Adrenal gland (tissue), 12 donors: ENCODE data around the gene ZSCAN1. TPM values are rescaled to one million over a fixed set of nuclear protein-coding genes. Genes with fewer than 3 reads are reported as not detected.

Experiments
- DNase-seq, 7 donors: peaks; one replicate each; pipeline ENCODE4 v3.0.0-alpha.2; 2019 to 2020
- H3K27ac ChIP-seq, 5 donors: fragments of 200-600 bp; sonication (generic) in 4 of 5; 1 replicate in 3 of 5; 2 replicates in 2 of 5; pipeline versions ENCODE4 v1.5.1 to v1.8.0; 2016 to 2020; ENCODE audit warnings: mild to moderate bottlenecking in 1 of 5
- H3K27me3 ChIP-seq: fragments of 200-600 bp; 2 replicates; pipeline ENCODE4 v1.8.0; 2021
- H3K36me3 ChIP-seq, 2 donors: fragments of 200-600 bp; replicated peaks in 1 of 2; 1 replicate in 1 of 2; 2 replicates in 1 of 2; pipeline versions ENCODE4 v1.5.1 to v1.8.0; 2018 to 2022
- H3K4me1 ChIP-seq, 2 donors: fragments of 200-600 bp; replicated peaks in 1 of 2; 1 replicate in 1 of 2; 2 replicates in 1 of 2; pipeline versions ENCODE4 v1.5.1 to v1.8.0; 2018 to 2021
- H3K4me3 ChIP-seq, 4 donors: fragments of 200-600 bp; sonication (generic) in 3 of 4; one replicate each; pipeline ENCODE4 v1.5.1; 2016 to 2018
- H3K9me3 ChIP-seq, 3 donors: fragments of 200-600 bp; sonication (generic) in 1 of 3; replicated peaks in 1 of 3; 1 replicate in 2 of 3; 2 replicates in 1 of 3; pipeline versions ENCODE4 v1.5.1 to v1.8.0; 2016 to 2021
- CTCF ChIP-seq, 6 experiments: fragments of 450-650 bp in 4 of 6; fragments of 200-600 bp in 2 of 6; sonication (generic) in 1 of 6; IDR thresholded peaks; 1 replicate in 5 of 6; 2 replicates in 1 of 6; pipeline versions ENCODE4 v1.5.1 to v1.8.0; 2016 to 2021; ENCODE audit warnings: antibody characterized with exemption in 6 of 6, mild to moderate bottlenecking in 2 of 6, moderate library complexity in 1 of 6
- POLR2A ChIP-seq, 2 donors: fragments of 450-650 bp; IDR thresholded peaks; one replicate each; pipeline ENCODE4 v1.6.1; 2017; ENCODE audit warnings: antibody characterized with exemption in 2 of 2, mild to moderate bottlenecking in 2 of 2, moderate library complexity in 1 of 2
- WGBS, 4 donors: extraction: QIAGEN DNeasy Blood & Tissue Kit in 2 of 4; methylation state at CpG; one replicate each; pipeline versions ENCODE4 v1.1.5 to v1.1.7; 2013 to 2017; 5-methylcytosine and 5-hydroxymethylcytosine counted together
- intact Hi-C, 2 donors: fragments of 100-400 bp; cut with DNase I; formaldehyde crosslinking; loops; one replicate each; pipeline versions ENCODE4 v1.14.1 to v1.15.0; 2022 to 2023
- polyA plus RNA-seq, 3 donors: library from polyadenylated mRNA; stranded (reverse); fragments of 200-250 nt in 2 of 3; fragments of 350-450 nt in 1 of 3; fragmentation: Illumina TruSeq in 1 of 3; extraction: RNeasy Lipid Tissue Mini Kit (QIAGEN cat#74804) in 1 of 3; gene quantifications; one replicate each; pipeline ENCODE4 v1.2.3, GENCODE V29; 2013 to 2014
- total RNA-seq, 9 donors: library from RNA; depleted of rRNA in 4 of 9; stranded (reverse); fragments of >200 nt in 4 of 9; fragments of 120-200 nt in 1 of 9; fragmentation: NEBNext Ultra II Directional in 1 of 9; extraction: Animal tissue kit (Norgen Biotek cat#: 25700) in 1 of 9; gene quantifications; one replicate each; pipeline versions ENCODE4 v1.1.0 to v1.2.4, GENCODE V29; 2013 to 2023
- donor health status: healthy with polysubstance abuse.
- donor health status: Bipolar disorder and iron deficiency.
- donor health status: DM: yes; HTN: yes; CAD: no.
- donor health status: DM: no; HTN: no; CAD: no.
- donor health status: DM: no; HTN: no; CAD: no.
- donor health status: DM: yes; HTN: yes; CAD: no.

ZSCAN1 gene
- total and polyA plus RNA-seq, 12 donors = 0.13 to 4.3 (median 0.78) TPM; not detected in 5

GRCh38 chr19:58040751-58041525 lies 7.1 kb downstream of the ZSCAN1 start:
- WGBS, 4 donors = 79 to 85% (median 84%) methylated on average over 16 to 21 of the region's 21 CpGs
- Histone ChIP-seq H3K27me3 (no peaks in the 10 kb centered on the region), H3K4me1 (no peaks in the 10 kb centered on the region), H3K36me3 (no peaks in the 10 kb centered on the region), H3K27ac (no peak overlapping the region), H3K4me3 (no peak overlapping the region), H3K9me3 (peaks cover 0 to 19% (median 0%) of the 10 kb centered on the region in 3 donors)
- DNase-seq = no peak
- TF ChIP-seq POLR2A (IDR thresholded peaks at IDR 0.05) = no peak
- no peak for TF ChIP-seq CTCF (IDR thresholded peaks at IDR 0.05)
- intact Hi-C loops = no loop called here

DNA sequence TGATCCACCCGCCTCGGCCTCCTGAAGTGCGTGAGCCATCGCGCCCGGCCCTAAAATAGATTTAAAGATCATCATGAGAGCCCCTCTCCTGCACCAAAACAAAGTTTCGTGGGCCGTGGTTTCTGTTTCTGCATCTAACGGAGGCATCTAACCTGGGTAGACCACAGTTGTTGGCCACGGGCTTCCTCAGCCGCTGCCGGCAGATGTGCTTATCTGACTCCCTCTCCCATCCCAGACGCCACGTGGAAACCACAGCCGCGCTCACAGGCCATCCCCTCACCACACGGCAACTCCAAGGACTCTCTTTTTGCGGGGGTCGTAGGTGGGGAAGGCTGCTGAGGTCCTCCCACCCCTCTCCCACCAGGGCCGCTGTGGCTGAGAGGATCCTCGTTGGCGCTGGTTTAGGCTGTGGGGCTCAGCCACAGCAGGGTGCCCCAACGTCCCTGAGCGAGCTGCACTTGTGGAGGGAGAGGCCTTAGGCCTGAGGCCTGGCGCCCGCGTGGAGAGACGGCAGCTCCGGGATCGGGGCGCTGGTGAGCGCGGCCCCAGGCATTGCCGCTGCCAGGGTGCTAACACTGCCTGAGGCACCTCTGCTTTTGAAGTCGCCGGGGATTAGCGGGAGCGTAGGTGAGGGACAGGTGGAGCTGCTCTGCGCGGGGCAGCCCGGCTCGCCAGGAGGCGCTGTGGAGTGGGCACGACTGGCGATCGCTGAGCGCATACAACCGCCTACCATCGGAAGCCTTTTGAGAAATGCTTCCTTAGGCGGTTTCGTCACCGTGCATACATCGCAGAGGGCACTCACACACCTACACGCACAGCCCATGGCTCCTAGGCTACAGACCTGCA lies 8.9 kb downstream of the ZSCAN1 start:
- Histone ChIP-seq H3K4me1 (no peaks in the 10 kb centered on the region), H3K4me3 (no peak overlapping the region), H3K27ac (no peak overlapping the region), H3K36me3 (no peaks in the 10 kb centered on the region), H3K27me3 (no peaks in the 10 kb centered on the region), H3K9me3 (peaks cover 0 to 19% (median 0%) of the 10 kb centered on the region in 3 donors)
- intact Hi-C loops = no loop called here
- TF ChIP-seq POLR2A (IDR thresholded peaks at IDR 0.05) (no peak), CTCF (IDR thresholded peaks at IDR 0.05) (no peak)
- 33 to 59% (median 43%) methylated on average over 26 to 54 of the region's 54 CpGs for WGBS, 4 donors
- DNase-seq = no peak

GRCh38 chr19:58044391-58044790 lies 10.6 kb downstream of the ZSCAN1 start:
- no peak for DNase-seq
- intact Hi-C loops = no loop called here
- H3K27ac ChIP-seq = no peak overlapping the region
- H3K4me1 ChIP-seq = no peaks in the 10 kb centered on the region
- peaks cover 0 to 25% (median 0%) of the 10 kb centered on the region in 3 donors for H3K9me3 ChIP-seq
- no peaks in the 10 kb centered on the region for H3K36me3 ChIP-seq
- TF ChIP-seq POLR2A (IDR thresholded peaks at IDR 0.05) (no peak), CTCF (IDR thresholded peaks at IDR 0.05) (no peak)
- H3K27me3 ChIP-seq = no peaks in the 10 kb centered on the region
- no peak overlapping the region for H3K4me3 ChIP-seq
- WGBS, 4 donors = 63 to 78% (median 68%) methylated on average over 34 to 41 of the region's 42 CpGs

DNA sequence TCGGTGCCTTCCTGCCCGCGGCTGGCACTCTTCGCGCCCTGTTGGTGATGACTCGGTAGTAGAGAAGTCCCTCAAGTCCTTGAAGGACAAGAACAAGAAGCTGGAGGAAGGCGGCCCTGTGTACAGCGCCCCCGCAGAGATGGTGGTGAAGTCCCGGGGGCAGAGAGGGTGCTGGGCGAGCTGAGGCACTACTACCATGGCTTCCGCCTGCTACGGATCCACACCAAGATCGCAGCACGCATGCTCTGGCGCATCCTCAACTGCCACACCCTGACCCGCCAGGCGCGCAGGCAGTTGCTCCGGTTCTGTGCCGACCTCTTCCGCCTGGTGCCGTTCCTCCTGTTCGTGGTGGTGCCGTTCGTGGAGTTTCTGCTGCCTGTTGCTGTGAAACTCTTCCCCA lies 11.1 kb downstream of the ZSCAN1 start:
- no peak overlapping the region for H3K27ac ChIP-seq
- H3K4me1 ChIP-seq = no peaks in the 10 kb centered on the region
- intact Hi-C loops = no loop called here
- TF ChIP-seq POLR2A (IDR thresholded peaks at IDR 0.05) (no peak), CTCF (IDR thresholded peaks at IDR 0.05) (no peak)
- H3K9me3 ChIP-seq = peaks cover 0 to 26% (median 0%) of the 10 kb centered on the region in 3 donors
- H3K27me3 ChIP-seq = no peaks in the 10 kb centered on the region
- WGBS, 4 donors = 88 to 95% (median 92%) methylated on average over 18 to 26 of the region's 26 CpGs
- no peak overlapping the region for H3K4me3 ChIP-seq
- DNase-seq = no peak
- no peaks in the 10 kb centered on the region for H3K36me3 ChIP-seq
